NCI-H2196 (cell line): Measurements from ENCODE around the gene KREMEN2.

ENCODE experiments used
- DNase-seq: peaks from one replicate; lab custom pipeline; 2025; ENCODE audit not compliant: unreplicated experiment; lab: John Stamatoyannopoulos, UW

Gene KREMEN2

DNA sequence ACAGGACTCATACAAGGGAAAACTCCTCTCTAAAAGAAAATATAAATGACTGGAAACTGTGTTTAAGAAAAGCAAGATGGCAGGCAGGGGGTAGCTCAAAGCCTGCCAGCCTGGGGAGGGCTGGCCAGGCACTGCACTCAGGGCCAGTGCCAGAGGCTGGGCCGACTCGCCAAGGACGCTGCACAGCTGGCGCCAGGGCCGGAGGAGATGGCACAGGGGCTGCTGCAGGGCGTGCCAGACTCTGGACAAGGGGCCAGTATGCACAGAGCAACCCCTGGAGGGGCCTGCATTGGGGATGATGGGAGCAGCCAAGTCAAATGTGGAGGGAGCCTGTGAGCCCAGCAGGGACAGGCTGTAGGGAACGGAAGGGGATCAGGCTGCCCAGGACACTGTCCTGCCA is 12.1 kb downstream of the KREMEN2 start:
- no peak for DNase-seq

DNA sequence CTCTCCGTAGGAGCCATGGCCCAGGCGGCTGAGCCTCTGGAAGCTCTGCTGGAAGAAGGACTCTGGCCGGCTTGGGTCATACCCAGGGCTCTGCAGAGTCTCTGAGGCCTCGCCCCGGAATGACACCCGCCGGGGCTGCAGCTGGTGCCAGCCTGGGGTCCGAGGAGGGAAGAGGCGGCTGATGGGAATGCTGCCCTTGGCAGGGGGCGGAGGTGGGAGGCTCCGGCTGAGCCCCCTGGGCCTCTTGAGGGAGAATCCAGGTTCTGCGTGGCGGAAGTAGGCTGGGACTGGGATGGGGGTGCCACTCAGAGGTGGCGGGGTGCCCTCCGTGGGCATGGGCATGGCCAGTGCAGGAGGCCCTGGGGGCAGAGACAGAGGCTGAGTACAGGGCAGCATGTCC is 12.6 kb downstream of the KREMEN2 start:
- DNase-seq = no peak

DNA sequence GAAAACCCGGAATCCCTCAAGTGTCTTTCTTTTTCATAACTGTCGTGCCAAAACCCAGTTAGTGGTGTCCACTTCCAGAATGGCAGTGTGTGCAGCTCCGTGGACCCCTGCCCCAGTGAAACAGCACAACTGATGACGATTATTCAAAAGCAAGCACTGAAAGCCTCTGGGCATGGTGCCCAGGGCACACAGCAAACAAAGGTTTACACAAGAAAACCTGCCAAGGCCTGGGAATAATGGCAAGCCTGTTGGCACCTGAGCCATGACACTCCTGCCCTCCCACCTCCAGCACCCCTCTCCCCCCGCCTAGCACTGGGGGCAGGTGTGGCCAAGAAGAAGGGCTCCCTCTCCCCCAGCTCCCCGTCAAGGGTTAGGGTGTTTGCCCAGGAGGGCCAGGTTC is 13.4 kb downstream of the KREMEN2 start:
- DNase-seq = peak; percentile 92

DNA sequence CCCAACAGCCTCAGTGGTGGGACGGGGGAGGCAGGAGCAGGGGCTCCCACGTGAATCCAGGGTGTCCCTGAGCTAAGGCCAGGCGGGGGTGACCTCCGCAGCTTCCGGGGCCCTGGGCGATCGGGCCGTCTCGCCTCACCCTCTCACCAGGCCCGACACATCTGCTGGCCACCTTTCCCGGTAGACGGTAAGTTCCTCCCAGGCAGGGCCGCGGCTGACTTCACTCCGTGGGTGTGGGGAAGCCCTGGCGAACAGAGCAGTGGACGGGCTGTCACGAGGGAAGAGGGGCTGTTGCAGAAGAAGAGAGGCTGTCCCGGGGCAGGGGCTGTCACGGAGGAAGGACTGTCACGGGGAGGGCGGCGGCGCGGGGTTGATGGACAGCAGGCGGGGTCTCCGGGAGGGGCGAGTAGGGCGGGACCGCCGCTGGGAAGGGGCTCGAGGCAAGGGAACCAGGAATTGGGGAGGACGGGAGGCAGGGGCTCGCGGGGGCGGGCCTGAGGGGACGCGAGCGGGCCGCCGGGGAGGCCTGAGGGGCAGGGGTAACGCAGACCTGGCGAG is 15.7 kb downstream of the KREMEN2 start:
- DNase-seq = no peak

DNA sequence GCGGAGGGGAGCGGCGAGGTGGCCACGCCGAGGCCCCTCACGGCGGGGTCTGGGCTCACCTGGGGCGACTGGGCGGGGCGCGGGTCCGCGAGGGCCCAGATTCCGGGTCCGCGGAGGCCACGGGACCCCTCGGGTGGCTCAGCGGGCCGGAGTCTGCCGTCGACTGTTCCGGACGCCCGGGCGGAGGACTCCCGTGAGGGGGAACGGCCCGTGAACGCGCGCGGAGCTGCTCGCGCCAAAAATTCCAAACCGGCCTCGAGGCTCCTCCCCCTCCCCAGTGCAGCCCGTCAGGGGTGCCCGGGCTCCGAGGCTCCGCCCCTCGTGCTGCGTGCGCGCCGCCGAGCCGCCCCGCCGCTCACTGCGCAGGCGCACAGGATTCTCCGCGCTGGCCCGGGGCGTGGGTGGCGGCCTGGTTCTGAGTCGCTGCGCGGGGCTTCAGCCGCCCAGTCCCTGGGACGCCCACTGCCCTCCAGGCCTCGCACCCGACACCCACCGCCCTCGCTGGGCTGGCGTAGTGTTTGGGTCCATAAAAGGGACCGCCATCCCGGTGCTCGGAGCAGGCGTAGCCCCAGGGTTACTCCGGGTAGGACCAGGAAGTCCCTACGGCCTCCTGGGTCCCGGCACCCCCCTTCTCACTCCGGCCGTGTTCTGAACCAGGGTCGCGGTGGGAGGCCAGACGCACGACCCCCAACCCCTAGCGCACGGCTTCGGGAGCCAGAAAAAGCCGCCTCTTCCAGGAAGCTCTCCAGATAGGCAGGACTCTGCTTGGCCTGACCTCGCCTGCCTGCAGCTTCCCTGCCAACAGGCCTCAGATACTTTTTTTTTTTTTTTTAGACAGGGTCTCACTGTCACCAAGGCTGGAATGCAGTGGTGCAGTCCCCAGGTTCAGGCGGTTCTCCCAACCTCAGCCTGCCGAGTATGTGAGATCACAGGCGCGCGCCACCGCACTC is 16.4 kb downstream of the KREMEN2 start, which contains the start of gene PKMYT1:
TSS of gene PKMYT1 (minus strand) at position 220 of the 950 bp plus-strand sequence. CDS start 789 bp downstream, outside the sequence.
- DNase-seq = peak; percentile 95

DNA sequence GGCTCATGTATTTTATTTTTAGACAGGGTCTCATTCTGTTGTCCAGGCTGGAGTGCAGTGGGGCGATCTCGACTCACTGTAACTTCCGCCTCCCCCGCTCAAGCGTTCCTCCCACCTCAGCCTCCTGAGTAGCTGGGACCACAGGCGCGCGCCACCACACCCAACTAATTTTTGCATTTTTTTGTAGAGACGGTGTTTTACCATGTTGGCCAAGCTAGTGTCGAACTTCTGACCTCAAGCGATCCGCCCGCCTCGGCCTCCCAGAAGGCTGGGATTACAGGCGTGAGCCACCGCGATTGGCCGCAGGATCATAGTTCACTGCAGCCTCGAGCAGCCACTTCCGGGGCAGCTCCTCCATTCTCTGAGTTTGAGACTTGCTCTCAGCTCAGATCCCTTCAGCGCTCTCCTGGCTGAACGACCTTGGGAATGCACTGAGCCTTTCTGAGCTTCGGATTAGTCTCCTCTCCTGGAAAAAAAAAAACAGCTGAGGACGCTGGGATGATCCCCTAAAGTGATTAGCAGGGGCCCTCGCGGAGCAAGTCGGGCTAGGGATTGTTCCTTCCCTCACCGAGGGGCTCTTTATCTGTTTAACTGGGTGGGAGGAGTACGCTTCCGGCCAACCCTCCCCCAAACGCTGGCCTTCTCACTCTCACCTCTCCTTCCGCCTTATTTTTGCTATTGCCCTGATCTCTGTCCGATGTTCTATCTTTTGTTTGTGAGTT is 17.3 kb downstream of the KREMEN2 start:
- no peak for DNase-seq

DNA sequence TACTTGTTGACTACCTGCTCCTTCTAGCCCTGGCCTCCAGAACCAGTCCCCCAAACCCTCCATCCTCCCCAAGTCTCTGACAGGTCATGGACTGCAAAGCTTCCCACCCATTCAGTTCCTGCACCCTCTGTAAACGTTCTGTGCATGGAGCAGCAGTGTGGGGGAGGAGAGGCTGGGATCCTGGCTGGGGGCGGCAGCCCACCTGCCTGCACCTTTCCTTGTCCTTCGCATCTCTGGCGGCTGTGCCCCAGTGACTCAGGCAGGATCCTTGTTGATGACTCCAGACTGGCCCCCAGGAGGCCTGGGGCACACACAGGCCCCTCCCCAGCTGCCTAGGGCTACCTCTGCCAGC is 17.8 kb downstream of the KREMEN2 start:
- DNase-seq = no peak

DNA sequence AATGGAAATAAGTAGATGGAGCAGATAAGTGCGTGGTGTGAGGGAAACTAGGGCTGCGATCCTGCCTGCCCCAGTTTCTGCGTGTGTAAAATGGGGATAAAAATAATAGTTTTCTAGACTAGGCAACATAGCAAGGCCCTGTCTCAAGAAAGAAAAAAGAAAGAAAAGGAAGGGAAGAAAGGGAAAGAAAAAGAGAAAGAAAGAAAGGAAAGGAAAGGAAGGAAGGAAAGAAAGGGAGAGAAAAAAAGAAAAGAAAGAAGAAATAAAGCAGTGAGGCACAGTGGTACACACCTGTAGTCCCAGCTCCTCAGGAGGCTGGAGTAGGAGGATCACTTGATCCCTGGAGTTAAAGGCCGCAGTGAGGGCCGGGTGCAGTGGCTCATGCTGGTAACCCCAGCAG is 18.3 kb downstream of the KREMEN2 start:
- DNase-seq = no peak

DNA sequence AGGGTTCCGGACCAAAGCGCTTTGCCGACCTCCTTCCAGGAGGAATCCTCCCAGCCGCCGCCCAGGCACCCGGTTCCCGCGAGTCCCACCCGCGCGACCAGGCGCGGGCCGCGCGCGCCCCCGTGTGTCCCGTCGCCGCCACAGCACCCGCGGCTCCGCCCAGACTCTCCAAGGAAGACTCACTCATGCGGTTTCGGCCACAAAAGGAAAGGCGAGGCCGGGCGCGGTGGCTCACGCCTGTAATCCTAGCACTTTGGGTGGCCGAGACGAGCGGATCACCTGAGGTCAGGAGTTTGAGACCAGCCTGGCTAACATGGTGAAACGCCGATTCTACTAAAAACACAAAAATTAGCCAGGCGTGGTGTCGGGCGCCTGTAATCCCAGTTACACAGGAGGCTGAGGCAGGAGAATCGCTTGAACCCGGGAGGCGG is 19.6 kb downstream of the KREMEN2 start:
- peak; percentile 86 for DNase-seq

DNA sequence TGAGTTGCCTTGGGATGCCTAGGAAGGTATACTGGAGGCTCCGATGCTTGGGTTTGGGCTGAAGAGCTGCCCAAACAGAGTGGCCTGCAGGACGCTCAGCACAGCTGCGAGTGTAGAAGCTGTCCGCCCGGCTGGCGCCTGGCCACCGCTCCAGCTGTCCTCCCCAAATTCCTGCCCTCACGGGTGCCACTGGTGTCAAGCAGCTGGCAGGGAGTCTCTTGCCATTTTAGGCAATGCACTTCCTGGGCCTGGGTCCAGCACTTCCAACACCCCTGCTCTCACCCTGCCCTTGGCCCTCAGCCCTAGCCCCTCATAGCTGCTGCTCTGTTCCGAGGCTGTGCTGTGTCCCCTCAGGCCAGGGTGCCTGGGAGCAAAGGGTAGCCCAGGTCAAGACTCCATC is 21.4 kb downstream of the KREMEN2 start:
- DNase-seq = no peak

DNA sequence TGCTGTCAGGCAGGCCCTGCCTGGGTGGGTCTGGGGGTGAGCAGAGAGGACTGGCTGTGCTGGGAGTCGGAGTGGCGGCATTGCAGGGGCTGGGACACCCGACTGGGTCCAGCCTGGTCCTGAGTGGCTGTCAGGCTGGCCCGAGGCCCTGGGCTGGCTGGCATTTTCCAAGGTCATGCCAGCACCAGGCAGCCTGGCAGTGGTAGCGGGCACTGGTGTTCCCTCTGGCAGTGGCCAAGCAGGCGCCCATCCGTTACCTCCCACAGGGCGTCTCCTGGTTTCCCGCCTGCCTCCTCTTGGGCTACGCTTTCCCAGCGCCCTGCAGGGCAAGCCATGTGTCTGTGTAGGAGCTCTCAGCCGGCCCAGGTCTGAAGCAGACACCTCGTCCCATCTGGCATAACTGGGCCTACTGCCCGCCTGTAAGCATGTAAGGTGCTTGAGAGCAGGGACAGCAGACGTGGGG is 21.8 kb downstream of the KREMEN2 start:
- DNase-seq = peak; percentile 50

DNA sequence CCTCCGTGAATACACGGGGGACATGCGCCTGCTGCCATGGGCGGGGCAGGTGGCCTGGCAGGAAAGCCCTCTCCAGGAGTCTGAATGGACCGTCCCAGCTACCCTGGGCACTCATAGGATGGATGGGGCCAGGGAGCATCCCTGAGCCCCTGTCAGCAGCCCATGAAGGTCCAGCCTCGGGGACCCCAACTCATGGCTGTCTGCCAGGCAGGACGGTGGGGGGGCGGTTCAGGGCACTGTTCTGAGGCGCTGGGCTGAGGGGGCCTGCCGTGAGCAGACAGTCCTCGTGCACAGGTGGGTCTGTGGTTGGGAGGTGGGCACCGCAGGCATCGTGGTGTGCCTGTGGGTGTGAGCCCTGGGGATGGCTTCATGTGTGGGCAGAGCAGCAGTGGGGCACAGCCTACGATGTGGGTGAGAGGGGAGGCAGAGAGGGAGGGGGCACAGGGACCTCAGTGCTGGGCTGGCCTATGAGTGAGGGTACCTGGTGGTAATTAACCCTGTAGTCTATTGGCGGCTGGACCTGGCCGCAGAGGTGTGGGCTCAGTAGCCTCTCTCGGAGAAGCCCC is 22.6 kb downstream of the KREMEN2 start:
- no peak for DNase-seq

DNA sequence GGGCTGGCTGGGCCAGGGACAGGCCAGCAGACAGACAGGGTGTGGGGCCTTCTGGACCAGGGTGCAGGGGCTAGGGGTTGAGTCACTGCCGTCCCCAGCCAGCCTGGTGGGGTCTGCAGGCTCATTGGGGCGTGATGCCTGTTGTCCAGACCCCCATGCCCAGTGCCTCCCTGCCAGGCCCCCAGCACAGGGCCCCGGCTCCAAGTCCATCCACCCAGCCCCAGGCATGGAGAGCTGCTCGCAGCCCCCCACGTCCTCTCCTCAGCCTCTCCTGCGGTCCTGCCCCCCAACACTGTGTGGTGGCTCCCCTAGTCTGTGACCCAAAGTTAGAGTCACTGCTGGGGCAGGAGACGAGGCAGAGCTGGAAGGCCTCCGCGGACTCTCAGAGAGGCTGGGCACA is 23.2 kb downstream of the KREMEN2 start:
- no peak for DNase-seq

DNA sequence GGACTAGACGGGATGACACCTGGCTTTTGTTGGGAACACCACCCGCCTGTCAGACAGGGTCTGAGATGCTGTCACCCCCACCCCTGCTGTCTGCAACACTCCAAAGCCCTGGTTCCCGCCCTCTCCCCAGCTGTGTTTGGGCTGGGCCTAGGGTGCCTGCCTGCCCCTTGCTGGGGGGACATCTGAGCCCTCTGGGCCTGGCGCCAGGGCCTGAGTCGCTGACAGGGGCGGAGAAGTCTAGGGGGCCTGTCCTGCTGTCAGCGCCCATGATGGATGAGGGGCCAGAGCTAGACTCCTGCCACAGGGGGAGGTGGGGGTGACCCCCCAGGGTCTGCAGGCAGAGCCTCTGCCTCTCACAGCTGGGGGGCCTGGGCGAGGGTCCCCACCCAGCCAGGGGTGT is 23.8 kb downstream of the KREMEN2 start:
- DNase-seq = no peak

DNA sequence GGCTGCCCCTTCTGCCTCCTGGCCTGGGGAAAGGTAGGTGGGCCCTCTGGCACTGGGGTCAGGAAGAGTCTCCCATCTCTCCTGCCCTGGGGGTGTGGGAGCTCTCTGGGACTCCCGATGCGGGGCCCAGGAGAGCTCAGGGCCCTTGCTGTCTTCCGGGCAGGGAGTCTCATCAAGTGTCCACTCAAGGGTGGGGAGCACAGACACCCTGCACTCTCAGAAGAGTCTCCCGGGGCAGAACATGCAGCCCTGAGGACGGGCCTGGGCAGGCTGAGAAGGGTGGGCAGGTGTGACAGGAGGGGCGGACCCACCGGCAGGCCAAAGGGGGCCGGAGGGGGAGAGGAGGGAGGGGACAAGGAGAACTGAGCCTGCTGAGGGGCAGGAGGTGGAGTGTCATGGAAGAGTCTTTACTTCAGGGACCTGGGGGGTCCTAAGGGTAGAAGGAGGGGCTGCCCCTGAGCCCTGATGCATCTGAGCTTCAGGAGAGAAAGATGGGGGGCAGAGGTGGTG is 24.6 kb downstream of the KREMEN2 start:
- DNase-seq = no peak

DNA sequence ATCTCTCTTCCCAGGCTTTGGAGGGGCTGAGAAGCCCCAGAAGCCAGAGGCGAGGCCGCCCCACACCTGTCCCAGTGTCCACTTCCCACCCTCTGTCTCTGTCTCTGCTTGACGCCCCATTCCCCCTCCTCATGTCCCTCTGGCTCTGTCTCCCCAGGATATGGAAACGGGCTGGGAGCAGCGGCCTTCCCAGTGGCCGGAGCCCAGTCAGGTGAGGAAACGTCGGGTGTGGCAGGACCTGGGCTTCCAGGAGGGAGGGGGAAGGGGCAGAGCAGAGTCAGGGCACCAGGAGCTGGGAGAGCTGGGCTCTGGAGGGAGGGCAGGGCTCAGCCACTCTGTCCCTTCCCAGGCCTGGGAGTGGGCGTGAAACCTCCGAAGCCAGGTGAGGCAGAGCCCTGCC is 26.8 kb downstream of the KREMEN2 start:
- DNase-seq = no peak

DNA sequence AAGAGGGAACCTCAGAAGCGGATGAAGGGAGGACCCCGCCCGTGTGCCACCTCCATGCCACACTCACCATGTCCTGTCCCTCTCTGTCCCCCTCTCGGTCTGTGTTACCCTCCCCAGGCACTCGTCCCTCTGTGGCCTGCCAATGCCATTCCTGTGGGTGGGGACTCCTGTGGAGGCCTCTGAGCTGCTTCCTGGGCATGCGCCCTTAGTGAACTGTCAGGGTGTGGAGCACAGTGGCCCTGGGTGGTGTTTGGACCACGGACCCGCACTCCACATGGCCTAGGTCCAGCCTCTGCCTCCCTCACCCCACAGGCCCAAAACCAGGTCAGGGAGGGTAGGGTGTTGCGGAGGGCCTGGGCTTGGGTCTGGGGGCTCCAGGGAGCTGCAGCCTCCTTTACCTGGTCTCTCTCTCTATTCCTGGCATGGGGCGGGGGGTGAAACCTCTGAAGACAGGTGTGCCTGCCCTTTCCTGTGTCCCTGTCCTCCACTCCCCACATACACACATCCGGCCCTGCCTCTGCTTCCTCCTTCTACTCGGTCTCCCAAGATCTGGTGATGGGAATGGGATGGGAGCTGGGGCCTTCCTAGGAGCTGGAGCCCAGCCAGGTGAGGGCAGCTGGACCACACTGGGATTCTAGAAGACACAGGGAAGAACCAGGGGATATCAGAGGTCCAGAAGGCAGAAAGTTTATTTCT is 27.6 kb downstream of the KREMEN2 start:
- no peak for DNase-seq

DNA sequence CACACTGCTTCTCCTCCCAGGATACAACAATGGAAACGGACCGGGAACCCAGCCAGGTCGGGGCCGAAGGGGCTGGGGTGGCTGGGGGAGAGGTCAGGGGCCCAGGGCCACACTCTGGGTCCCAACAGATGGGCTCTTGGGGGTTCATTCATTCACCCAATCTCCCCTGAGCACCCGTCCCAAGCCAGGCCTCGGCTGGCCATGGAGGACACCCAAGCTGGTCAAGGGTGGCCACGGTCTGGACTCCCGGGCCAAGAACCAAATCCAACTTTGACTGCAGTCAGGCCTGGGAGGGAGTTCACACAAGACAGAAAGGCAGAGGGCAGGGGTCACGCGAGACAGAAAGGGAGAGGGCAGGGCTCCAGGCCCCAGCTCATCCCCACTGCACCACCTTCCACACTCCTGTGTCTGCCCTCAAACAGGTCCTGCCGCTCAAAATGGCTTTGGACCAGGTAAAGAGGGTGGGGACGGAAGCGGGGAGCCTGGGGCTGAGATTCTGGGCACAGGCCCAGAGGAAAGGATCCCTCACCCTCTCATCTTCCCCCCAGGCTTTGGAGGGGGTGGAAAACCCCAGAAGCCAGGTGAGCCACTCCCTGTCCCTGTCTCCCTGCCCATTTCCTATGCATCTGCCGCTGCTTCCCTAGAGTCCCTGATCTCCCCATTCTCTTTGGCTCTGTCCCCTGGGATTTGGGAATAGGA is 28.5 kb downstream of the KREMEN2 start:
- no peak for DNase-seq

DNA sequence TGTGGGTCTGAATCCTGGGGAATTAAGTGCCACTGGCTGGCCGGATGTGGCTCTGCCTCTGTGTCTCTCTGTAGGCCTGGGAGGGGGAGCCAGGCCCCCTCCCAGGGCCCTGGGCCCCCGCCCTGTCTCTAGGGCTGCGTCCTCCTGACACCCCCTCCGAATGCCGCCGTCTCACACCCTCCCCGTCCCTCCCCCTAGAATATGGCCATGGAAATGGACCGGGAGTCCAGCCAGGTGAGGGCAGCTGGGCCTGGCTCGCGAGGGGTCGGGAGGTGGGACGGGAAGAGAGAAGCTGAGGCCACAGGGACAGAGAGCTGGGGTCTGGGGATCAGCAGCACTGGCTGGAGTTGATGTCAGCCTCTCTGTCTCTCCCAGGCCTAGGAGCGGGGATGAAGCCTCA is 32.2 kb downstream of the KREMEN2 start:
- DNase-seq = no peak

DNA sequence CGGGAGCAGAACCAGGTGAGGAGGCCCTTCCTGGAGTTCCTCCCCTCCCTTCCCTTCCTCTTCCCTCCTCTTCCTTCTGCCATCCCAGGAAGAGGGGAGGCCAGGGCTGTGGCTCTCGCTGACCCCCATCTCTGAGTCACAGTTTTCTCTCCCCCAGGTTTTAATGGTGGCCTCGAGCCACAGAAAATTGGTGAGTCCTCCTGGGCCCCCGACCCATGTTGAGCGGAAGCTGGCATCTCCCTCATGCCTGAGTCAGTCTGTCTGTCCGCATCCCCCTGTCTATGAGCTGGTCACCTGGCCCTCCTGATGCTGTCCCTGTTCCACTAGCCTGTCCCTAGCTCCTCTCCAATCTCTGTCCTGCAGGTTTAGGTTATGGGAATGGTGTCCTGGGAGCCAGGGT is 35.9 kb downstream of the KREMEN2 start:
- no peak for DNase-seq
